IgD-negative memory B cell (primary cell): Measurements from ENCODE around the gene ARRB2. TPM values are rescaled to one million over a fixed set of nuclear protein-coding genes. Genes with fewer than 3 reads are reported as not detected.

Experiments
- H3K27ac Mint-ChIP-seq, 3 donors: one replicate each; pipeline ENCODE4 v1.8.0; 2020 to 2022; ENCODE audit warnings: mild to moderate bottlenecking in 3 of 3, mixed read lengths in 3 of 3, moderate library complexity in 1 of 3
- H3K27me3 Mint-ChIP-seq: one replicate; pipeline ENCODE4 v1.8.0; 2021; ENCODE audit warnings: mixed read lengths
- H3K36me3 Mint-ChIP-seq: one replicate; pipeline ENCODE4 v1.8.0; 2020; ENCODE audit warnings: mild to moderate bottlenecking, mixed read lengths
- H3K4me1 Mint-ChIP-seq, 3 donors: one replicate each; pipeline ENCODE4 v1.8.0; 2020 to 2022; ENCODE audit warnings: mixed read lengths in 3 of 3, mild to moderate bottlenecking in 1 of 3
- H3K4me3 Mint-ChIP-seq, 4 donors: one replicate each; pipeline ENCODE4 v1.8.0; 2020 to 2022; ENCODE audit warnings: mild to moderate bottlenecking in 4 of 4, mixed read lengths in 4 of 4, moderate library complexity in 3 of 4
- H3K9me3 Mint-ChIP-seq, 3 donors: one replicate each; pipeline ENCODE4 v1.8.0; 2020 to 2021; ENCODE audit warnings: mixed read lengths in 3 of 3, mild to moderate bottlenecking in 1 of 3
- polyA plus RNA-seq: library from polyadenylated mRNA; unstranded; fragments of 300-500 nt; fragmentation: Illumina TruSeq; gene quantifications from one replicate; pipeline ENCODE4 v1.2.3, GENCODE V29; 2021

ARRB2 gene
- polyA plus RNA-seq, 1 donor from 2014 or later = 21.5 TPM

DNA sequence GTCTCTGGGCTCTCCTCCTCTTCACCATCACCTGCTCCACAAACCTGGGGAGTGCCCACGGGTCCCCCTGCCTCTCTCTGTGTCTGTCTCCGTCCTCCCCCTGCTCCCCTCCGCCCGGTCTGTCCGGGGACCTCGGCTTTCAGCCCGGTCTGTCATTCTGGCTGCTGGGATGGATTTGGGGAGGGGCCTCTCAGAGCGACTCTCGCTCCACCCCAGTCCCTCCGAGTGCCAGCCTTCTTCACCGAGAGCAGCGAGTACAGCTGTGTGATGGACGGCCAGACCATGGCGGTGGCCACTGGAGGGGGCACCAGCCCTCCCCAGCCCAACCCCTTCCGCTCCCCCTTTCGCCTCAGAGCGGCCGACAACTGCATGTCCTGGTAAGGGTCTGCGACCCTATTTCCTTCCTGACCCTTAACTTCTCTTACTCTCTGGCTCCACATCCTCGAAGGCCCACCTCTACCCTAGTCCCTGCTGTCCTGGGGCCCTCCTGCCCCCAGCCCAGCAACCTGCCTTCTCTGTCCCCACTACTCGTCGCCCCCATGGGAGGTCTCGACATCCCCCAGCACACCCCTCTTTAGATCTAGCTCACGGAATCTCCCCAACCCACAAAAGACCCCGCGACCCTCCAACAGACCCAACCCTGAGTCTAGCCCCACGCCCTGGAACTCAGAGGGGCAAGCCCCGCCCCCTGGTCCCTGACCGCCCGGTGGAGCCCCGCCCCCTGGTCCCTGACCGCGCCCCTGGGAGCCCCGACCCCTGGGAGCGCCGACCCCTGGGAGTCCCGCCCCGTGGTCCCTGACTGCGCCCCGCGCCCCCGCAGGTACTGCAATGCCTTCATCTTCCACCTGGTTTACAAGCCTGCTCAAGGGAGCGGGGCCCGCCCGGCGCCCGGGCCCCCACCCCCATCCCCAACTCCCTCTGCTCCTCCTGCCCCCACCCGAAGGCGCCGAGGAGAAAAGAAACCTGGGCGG, 34.9 kb downstream of the ARRB2 start:
- Mint-ChIP-seq H3K36me3 (no peaks in the 10 kb centered on the region), H3K9me3 (no peaks in the 10 kb centered on the region), H3K27ac (no peak overlapping the region), H3K4me1 (peaks cover 5 to 13% (median 10%) of the 10 kb centered on the region in 3 donors), H3K4me3 (no peak overlapping the region), H3K27me3 (peaks cover 22% of the 10 kb centered on the region)

DNA sequence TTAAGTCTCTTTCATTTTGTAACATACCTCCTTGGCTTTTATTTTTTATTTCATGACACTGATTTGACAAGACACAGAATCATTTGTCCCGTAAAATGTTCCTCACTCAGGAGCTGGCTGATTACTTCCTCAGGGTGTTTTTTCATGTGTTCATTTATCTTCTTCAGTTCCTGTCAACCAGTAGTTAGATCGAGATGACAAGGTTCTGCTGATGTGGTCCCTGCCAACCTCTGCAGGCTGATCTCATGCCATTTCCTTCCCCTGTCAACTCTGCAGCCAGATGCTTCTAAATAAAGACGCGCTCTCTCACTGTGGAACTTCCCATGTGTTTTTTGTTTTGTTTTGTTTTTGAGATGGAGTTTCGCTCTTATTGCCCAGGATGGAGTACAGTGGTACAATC, 37.4 kb downstream of the ARRB2 start:
- Mint-ChIP-seq H3K4me3 (peak overlapping the region in 3 of 4 donors; percentile 34 to 73 (median 51)), H3K4me1 (peaks cover 4 to 10% (median 8%) of the 10 kb centered on the region in 3 donors), H3K36me3 (no peaks in the 10 kb centered on the region), H3K9me3 (no peaks in the 10 kb centered on the region), H3K27ac (peak overlapping the region in 1 of 3 donors; percentile 60), H3K27me3 (peaks cover 28% of the 10 kb centered on the region)

DNA sequence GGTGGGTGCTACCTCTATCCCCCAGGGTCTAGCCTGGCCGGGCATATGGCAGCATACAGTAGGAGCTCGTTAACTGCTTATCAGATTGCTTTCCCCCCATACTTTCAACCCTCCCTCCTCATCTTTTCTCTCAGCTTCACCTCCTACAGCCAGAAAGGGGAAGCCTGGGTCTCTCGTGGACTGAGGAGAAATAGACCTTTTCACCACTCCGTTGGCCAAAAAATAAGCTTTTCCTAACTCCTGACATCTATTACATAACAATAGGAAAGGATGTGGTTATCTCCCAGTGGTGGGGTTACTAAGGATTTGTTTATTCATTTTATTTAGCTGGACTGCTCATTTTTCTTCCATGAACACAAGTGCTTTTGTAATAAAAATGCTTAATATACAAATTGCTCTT, 38.3 kb downstream of the ARRB2 start:
- Mint-ChIP-seq H3K4me1 (peaks cover 4 to 10% (median 8%) of the 10 kb centered on the region in 3 donors), H3K9me3 (no peaks in the 10 kb centered on the region), H3K4me3 (peak overlapping the region in 2 of 4 donors; percentile 1 to 18), H3K36me3 (no peaks in the 10 kb centered on the region), H3K27ac (no peak overlapping the region), H3K27me3 (peaks cover 26% of the 10 kb centered on the region)

DNA sequence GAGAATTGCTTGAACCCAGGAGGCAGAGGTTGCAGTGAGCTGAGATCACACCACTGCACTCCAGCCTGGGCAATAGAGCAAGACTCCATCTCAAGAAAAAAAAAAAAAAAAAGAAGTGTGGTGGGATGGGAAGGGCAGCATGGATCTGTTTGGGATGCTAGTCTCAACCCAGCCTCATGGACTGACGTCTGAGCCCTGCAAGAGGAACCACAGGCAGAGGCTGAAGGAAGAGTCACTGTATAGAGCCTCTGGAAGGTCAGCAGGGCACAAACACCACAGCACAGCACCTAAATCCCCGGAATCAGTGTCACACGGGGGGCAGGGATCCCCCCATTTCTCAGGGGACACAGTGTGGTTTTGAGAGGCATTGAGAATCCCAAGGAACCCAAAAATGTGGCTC, 40.2 kb downstream of the ARRB2 start:
- Mint-ChIP-seq H3K9me3 (no peaks in the 10 kb centered on the region), H3K27ac (no peak overlapping the region), H3K27me3 (peaks cover 27% of the 10 kb centered on the region), H3K36me3 (no peaks in the 10 kb centered on the region), H3K4me3 (no peak overlapping the region), H3K4me1 (peaks cover 4 to 10% (median 6%) of the 10 kb centered on the region in 3 donors)

DNA sequence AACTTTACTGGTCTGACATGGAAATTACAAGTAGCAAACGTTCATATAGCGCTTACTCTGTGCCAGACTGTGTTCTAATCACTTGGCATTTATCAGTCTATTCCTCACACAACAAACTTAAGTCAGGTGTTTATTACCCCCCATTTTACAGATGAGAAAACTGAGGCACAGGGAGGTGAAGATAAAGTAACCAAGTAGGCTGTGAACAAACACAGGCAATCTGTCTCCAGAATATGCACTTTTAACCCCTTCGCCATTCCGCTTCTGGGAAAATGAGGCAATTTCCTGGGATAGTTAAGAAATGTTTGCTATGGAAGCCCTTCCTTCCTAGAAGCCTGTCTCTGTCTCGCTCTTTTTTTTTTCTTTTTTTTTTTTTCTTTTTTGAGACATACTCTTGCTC, 41.5 kb downstream of the ARRB2 start:
- Mint-ChIP-seq H3K36me3 (no peaks in the 10 kb centered on the region), H3K9me3 (no peaks in the 10 kb centered on the region), H3K27ac (no peak overlapping the region), H3K4me3 (no peak overlapping the region), H3K4me1 (peaks cover 4 to 8% (median 6%) of the 10 kb centered on the region in 3 donors), H3K27me3 (peaks cover 23% of the 10 kb centered on the region)

DNA sequence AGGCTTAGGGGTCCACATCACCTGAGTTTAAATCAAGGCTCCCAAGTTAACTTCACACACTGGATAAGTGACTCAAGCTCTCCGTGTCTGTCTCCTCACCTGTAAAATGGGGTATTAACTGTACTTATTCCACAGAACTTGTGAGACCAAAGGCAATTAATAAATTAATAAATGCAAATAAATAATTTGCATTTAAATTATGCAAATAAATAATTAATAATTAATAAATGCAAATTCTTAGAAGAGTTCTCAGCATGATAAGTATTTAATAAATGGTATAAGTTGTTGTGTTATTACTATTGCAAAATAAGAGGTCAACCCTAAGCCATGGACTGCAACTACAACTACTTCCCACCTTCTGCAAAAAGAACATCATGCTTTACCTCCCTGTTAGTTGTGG, 43.0 kb downstream of the ARRB2 start:
- Mint-ChIP-seq H3K27me3 (peaks cover 23% of the 10 kb centered on the region), H3K9me3 (no peaks in the 10 kb centered on the region)

DNA sequence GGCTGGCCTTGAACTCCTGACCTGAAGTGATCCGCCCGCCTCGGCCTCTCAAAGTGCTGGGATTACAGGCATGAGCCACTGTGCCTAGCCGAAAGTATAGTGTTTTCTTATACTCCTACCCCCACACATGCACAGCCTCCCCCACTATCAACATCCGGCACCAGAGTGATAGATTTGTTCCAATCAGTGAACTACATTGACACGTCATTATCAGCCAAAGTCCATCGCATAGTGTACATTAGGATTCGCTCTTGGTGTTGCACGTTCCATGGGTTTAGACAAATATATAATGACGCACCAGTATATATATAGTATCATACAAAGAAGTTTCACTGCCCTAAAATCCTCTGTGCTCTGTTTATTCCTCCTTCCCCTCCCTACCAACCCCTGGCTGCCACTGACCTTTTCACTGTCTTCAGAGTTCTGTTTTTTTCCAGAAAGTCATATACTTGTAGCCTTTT, 49.4 kb downstream of the ARRB2 start:
- no peak overlapping the region for H3K27ac Mint-ChIP-seq
- no peak overlapping the region for H3K4me3 Mint-ChIP-seq
- peaks cover 2 to 5% (median 3%) of the 10 kb centered on the region in 3 donors for H3K4me1 Mint-ChIP-seq
- no peaks in the 10 kb centered on the region for H3K36me3 Mint-ChIP-seq
- H3K27me3 Mint-ChIP-seq = peaks cover 9% of the 10 kb centered on the region
- no peaks in the 10 kb centered on the region for H3K9me3 Mint-ChIP-seq

More for the DNA sequence above, 43.0 kb downstream of the ARRB2 start:
- no peak overlapping the region for H3K4me3 Mint-ChIP-seq
- H3K4me1 Mint-ChIP-seq = peaks cover 0 to 2% (median 1%) of the 10 kb centered on the region in 3 donors
- H3K36me3 Mint-ChIP-seq = no peaks in the 10 kb centered on the region
- H3K27ac Mint-ChIP-seq = no peak overlapping the region

DNA sequence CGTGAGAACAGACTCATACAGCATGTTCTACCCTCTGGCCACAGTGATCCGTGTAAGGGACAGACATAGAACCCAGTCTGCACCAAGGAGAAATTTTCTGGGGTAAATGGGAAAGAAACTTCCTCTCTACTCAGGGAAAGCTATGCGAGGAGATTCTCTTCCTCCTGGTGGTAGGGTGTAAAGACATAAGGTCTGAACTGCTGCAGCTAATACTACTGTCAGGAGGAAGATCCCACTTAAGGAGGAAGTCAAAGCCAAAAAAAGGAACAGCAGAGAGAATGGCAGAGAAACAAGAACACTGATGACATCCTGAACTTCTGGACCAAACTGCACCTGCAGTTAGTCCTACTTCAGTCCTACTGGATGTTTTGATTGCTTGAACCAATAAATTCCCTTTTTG, 54.2 kb downstream of the ARRB2 start:
- peaks cover 4% of the 10 kb centered on the region for H3K27me3 Mint-ChIP-seq
- peaks cover 2 to 5% (median 3%) of the 10 kb centered on the region in 3 donors for H3K4me1 Mint-ChIP-seq
- no peaks in the 10 kb centered on the region for H3K9me3 Mint-ChIP-seq
- H3K36me3 Mint-ChIP-seq = no peaks in the 10 kb centered on the region
- H3K4me3 Mint-ChIP-seq = no peak overlapping the region
- no peak overlapping the region for H3K27ac Mint-ChIP-seq

DNA sequence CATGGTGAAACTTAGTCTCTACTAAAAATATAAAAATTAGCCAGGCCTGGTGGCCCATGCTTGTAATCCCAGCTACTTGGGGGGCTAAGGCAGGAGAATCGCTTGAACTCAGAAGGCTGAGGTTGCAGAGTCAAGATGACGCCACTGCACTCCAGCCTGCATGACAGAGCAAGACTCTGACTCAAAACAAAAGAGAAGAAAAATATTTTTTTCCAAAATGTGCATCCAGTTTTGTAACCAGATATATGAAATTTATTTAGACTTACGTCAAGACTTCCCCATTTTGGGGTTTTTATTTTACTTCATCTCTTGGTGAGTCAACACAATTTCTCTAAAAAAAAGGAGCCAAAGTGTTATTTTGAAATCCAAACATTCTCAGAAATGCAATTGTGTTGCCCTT, 55.8 kb downstream of the ARRB2 start:
- H3K36me3 Mint-ChIP-seq = no peaks in the 10 kb centered on the region

DNA sequence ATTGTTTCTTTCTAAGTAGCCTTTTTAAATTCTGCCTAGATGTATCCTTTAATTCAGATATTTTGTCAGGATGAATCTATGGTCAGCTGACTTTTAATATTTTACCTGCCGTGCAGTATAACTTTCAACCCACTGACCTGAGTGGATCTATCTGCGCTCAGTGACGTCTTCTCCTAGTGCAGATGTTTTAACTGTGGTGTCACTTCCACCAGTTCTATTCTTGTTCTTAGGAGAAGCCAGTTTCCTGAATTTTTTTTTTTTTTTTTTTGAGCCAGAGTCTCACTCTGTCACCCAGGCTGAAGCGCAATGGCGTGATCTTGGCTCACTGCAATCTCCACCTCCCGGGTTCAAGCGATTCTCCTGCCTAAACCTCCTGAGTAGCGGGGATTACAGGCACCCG, 56.3 kb downstream of the ARRB2 start:
- Mint-ChIP-seq H3K27me3 (peaks cover 2% of the 10 kb centered on the region), H3K36me3 (no peaks in the 10 kb centered on the region), H3K27ac (no peak overlapping the region), H3K4me1 (peaks cover 2 to 5% (median 5%) of the 10 kb centered on the region in 3 donors), H3K4me3 (no peak overlapping the region), H3K9me3 (no peaks in the 10 kb centered on the region)

More for the DNA sequence above, 55.8 kb downstream of the ARRB2 start:
- Mint-ChIP-seq H3K9me3 (no peaks in the 10 kb centered on the region), H3K4me1 (peaks cover 2 to 5% (median 5%) of the 10 kb centered on the region in 3 donors), H3K27me3 (peaks cover 3% of the 10 kb centered on the region), H3K4me3 (no peak overlapping the region), H3K27ac (no peak overlapping the region)

DNA sequence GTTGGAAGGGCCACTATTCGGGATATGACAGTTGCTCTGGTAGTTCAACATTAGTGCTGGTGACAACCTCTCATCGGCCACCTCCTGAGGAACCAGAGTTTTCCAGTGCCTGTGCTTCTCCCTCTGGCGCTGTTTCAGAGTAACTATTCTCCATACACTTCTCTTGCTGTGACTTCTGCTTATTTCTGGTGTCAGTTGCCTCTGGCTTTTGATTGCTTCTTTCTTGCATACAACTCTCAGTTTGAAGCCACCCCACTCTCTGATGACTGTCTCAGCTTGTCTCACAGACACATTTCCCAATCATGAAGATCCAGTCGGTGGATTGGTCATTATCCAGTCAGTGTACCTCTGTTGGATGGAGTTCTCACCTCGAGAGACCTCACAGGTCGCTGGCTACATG, 57.9 kb downstream of the ARRB2 start:
- H3K9me3 Mint-ChIP-seq = no peaks in the 10 kb centered on the region
- peaks cover 2 to 5% (median 5%) of the 10 kb centered on the region in 3 donors for H3K4me1 Mint-ChIP-seq
- H3K4me3 Mint-ChIP-seq = no peak overlapping the region
- H3K27ac Mint-ChIP-seq = no peak overlapping the region
- peaks cover 2% of the 10 kb centered on the region for H3K27me3 Mint-ChIP-seq
- no peaks in the 10 kb centered on the region for H3K36me3 Mint-ChIP-seq

DNA sequence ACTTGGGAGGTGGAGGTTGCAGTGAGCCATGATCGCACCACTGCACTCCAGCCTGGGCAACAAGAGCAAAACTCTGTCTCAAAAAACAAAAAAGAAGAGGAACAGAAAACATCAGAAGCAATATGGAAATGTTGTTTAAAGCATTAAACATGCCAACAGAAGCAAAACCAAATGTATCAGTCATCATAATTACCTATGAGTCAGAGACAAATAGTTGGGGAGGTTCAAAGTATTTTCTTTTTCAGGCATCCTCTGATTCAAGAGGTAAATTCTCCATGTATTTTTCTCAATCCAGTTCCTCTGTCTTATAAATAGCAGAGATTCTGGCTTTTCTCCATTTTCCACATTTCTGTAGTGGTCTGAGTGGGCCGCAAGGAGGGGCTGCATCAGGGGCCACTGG, 59.2 kb downstream of the ARRB2 start:
- Mint-ChIP-seq H3K36me3 (no peaks in the 10 kb centered on the region), H3K27ac (no peak overlapping the region), H3K9me3 (no peaks in the 10 kb centered on the region), H3K27me3 (peaks cover 4% of the 10 kb centered on the region), H3K4me1 (peaks cover 1 to 7% (median 6%) of the 10 kb centered on the region in 3 donors), H3K4me3 (no peak overlapping the region)

Other genes with a start within 250 kb of the ARRB2 start
- gene SPNS2, start 211.8 kb upstream of the ARRB2 start, polyA plus RNA-seq = not detected
- gene MYBBP1A, start 155.2 kb upstream of the ARRB2 start, polyA plus RNA-seq = 28.5 TPM
- gene GGT6, start 150.1 kb upstream of the ARRB2 start, polyA plus RNA-seq = not detected
- not detected for gene SMTNL2, start 126.1 kb upstream of the ARRB2 start, polyA plus RNA-seq
- gene ALOX15, start 69.0 kb upstream of the ARRB2 start, polyA plus RNA-seq = 0.41 TPM
- 12.7 TPM for gene PELP1, start 6.5 kb upstream of the ARRB2 start, polyA plus RNA-seq
- 48.1 TPM for gene MED11, start 20.8 kb downstream of the ARRB2 start, polyA plus RNA-seq
- not detected for gene ZMYND15, start 29.2 kb downstream of the ARRB2 start, polyA plus RNA-seq
- gene CXCL16, start 29.3 kb downstream of the ARRB2 start, polyA plus RNA-seq = 17.7 TPM
- not detected for gene TM4SF5, start 61.3 kb downstream of the ARRB2 start, polyA plus RNA-seq
- not detected for gene VMO1, start 75.7 kb downstream of the ARRB2 start, polyA plus RNA-seq
- gene GLTPD2, start 78.3 kb downstream of the ARRB2 start, polyA plus RNA-seq = not detected
- gene PSMB6, start 85.5 kb downstream of the ARRB2 start, polyA plus RNA-seq = 261 TPM
- gene PLD2, start 96.5 kb downstream of the ARRB2 start, polyA plus RNA-seq = 4.9 TPM
- gene MINK1, start 122.7 kb downstream of the ARRB2 start, polyA plus RNA-seq = 21.4 TPM
- 1.0 TPM for gene C17orf107, start 188.9 kb downstream of the ARRB2 start, polyA plus RNA-seq
- gene CHRNE, start 192.5 kb downstream of the ARRB2 start, polyA plus RNA-seq = 0.89 TPM
- gene GP1BA, start 221.6 kb downstream of the ARRB2 start, polyA plus RNA-seq = 0.26 TPM
- gene SLC25A11, start 229.4 kb downstream of the ARRB2 start, polyA plus RNA-seq = 70.9 TPM
- gene RNF167, start 229.6 kb downstream of the ARRB2 start, polyA plus RNA-seq = 27.3 TPM
- 1,903 TPM for gene PFN1, start 237.9 kb downstream of the ARRB2 start, polyA plus RNA-seq
- 3.1 TPM for gene ENO3, start 240.5 kb downstream of the ARRB2 start, polyA plus RNA-seq